Posterior cingulate gyrus (tissue), 11 donors: ENCODE results near the gene GALNT13.
A peak's percentile ranks its signal among the peaks of the same experiment; 100 is the strongest.

ENCODE experiments used
- DNase-seq, 10 donors: peaks; one replicate each; pipeline versions ENCODE4 v3.0.0 to v3.0.0-alpha.2; 2020 to 2021; ENCODE audit warnings: mixed read lengths in 3 of 10
- intact Hi-C: fragments of 100-400 bp; cut with DNase I; formaldehyde crosslinking; loops from one replicate; pipeline ENCODE4 v1.15.1; 2023

GALNT13 gene

DNA sequence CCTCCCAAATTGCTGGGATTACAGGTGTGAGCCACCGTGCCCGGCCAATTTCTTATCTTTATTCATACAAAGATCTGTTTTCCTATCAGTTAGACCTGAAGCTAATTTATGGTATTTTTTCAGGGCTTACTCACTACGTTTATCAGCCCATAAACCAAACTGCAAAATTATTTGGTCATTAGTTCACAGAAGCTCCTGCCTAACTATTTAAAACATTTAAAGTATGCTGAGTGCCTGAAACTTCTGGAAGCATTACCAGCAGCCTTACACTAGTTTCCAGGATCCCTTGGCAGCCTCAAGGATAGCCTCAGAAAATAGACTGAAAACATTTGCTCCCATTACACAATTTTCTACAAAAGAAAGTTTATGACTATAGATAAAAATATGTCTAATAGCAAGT lies 68.8 kb downstream of the GALNT13 start:
- intact Hi-C loops = no loop called here
- DNase-seq = no peak

DNA sequence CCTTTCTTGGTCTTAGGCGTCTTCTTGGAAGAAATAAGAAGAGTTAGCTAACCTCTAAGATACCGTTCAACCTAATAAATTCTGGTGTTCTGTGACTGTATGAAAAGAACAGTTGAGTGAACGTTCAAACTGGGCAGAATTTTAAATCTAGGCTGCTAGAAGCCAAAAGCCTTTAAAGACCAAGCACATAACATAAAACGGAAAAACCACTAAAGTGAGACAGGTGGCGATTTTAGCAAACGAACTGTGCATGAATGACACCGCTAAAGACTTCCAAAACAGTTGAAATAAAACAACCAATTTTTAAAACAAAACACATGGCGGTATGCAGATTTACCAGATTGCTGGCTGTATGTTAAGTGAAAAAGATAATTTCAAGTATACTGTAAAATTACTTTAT lies 73.1 kb downstream of the GALNT13 start:
- no peak for DNase-seq
- intact Hi-C loops = no loop called here

GRCh38 chr2:153946036-153946435 lies 74.3 kb downstream of the GALNT13 start:
- intact Hi-C loops = no loop called here
- DNase-seq = no peak

DNA sequence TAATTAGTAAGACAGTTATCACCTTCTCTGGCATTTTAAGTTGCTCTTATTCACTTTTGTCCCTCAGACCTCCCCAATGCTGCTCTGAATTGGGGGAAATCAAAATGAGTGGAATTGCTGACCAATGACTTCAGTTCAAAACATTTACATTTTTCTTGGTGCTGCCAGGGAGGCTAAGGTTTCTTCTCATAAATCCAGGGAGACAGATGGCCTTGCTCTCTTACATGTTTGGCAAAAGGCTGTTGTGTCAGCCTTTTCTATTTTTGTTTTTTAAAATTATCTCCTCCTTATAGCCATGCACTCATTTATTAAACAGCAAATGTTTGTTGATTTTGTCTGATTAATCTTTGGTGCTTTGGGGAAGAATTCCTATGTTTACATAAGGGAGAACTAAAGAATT lies 82.0 kb downstream of the GALNT13 start:
- intact Hi-C loops = no loop called here
- DNase-seq = no peak

DNA sequence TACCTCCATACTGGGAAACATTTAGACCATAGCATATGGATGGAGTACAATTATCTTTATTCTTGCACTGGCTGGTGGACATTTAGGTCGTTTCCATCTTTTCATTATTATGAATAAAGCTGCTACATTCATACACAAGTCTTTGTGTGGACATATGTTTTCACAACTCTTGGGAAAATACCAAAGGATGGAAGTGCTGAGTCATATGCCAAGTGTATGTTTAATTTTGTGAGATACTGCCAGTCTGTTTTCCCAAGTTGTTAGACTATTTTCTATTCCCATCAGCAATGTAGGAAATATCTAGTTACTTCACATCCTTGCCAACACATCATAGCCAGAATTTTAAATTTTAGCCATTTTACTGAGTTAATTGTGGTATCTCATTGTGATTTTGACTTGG lies 91.5 kb downstream of the GALNT13 start:
- DNase-seq = no peak
- intact Hi-C loops = no loop called here

DNA sequence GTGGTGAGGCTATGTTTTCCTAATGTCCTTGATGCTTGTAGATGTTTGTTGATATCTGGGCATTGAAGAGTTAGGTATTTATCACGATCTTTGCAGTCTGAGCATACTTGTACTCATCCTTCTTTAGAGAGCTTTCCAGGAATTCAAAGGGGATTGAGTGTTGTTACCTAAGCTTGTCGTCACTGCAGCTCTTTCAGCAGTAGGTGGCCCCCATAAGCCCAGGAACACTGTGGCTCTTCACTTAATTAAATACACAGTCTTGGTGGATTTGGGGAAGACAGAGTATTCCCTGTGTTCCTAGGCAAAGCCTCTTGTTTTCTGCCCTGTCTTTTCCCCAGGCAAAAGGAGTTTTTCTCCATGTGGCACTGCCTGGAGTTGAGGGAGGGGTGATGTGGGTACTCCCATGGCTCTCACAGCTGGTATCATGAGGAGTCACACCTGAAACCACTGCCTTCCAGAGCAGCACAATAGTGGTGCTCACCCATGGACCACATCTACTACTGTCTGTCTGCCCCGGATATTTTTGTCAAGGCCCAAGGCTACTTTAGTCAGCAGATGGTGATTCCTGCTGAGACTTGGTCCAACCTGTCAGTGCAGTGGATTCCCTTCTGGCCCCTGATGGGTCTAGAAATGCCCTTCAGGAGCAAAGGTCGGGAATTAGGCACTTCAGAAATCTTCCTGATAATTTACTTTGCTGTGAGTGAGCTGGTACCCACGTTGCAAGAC lies 95.7 kb downstream of the GALNT13 start:
- intact Hi-C loops = no loop called here
- DNase-seq = no peak

- no peak for DNase-seq
- intact Hi-C loops = no loop called here
Measured at GRCh38 chr2:153971250-153971649, 99.5 kb downstream of the GALNT13 start.

DNA sequence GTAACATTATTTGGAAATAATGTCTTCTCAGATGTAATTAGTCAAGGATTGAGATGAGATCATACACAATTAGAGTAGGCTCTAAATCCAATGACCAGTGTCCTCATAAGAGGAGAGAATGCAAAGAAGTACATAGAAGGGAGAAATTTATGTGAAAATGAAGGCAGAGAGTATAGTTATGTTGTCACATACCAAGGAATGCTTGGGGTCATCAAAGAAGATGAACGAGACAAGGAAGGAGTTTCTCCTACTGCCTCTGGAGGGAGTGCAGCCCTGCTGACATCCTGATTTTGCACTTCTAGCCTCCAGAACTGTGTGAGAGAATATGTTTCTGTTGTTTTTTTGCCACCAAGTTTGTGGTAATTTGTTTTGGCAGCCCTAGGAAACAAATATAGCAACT lies 100.1 kb downstream of the GALNT13 start:
- intact Hi-C loops = no loop called here
- no peak for DNase-seq

GRCh38 chr2:153972412-153972811 lies 100.7 kb downstream of the GALNT13 start:
- intact Hi-C loops = no loop called here
- DNase-seq = no peak

DNA sequence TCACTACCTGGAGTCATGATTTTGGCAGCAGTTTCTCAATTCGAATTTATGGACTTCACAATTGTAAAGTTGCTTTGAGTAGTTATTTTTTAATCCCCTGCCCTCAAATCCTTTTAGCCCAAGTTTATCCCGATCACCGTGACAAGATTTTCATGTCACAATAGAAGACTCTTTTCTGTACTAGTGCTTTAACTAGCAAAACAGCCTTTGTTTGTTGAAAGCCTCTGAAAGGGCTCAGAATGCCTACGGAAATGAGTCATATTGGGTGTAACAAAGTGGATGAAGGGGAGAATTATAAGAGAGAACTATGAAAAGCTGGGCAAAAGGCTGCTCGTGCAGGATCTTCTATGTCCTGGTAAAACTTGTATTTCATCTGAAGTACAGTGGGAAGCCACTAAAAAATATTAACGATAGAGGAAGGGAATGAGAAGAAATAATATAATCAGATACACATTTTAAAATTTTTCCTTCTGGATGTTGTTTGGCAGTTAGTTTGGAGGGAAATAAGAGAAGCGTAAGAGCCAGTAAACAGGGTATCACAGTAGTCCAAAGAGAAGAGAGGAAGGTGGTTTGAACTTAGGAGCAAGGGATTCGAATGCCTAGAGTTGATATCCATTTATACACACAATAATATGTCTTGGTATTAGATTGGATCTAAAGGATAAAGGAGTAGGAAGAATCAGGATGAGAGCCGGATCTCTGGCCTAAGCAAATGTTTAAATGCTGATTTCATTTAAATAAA lies 114.9 kb downstream of the GALNT13 start:
- intact Hi-C loops = no loop called here
- DNase-seq = no peak

DNA sequence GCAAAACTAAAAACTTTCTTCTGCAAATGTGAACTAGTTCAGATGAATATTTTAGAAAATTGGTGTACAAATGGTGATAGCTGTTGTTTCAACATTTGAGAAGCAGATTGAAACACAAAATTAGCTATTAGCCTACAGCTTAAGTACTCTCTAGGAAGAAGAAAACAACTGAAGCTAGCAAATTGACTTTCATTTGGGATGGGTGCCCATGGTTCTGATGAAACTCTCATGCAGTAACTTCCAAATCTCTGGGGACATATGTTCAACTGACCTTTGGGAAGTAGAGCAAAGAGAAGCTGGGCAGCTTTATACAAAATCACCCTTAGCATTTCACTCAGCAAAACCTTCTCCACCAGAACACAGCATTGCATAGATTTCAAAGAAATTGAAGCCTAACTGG lies 119.0 kb downstream of the GALNT13 start:
- no peak for DNase-seq
- intact Hi-C loops = no loop called here

GRCh38 chr2:154013514-154013913 lies 141.8 kb downstream of the GALNT13 start:
- peak in 2 of 10 donors; percentile 62 to 77 for DNase-seq
- intact Hi-C loops = no loop called here

DNA sequence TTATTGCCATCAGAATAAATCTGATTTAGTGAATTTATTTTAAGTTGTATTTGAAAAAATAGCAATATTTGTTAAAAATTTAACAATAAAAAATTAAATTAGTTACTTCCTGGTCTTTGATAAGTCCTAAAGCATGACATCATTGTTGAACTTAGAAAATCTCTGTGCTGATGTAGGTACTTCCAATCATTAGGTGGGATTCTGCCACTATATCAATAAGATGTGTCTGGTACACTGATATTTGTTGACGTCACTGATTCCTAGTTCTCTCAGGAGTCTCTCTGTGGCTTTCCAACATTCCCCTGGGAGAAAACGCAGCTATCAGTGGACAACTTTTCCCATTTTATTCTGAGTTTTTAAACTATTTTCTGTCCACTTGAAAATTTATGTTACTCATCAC lies 143.5 kb downstream of the GALNT13 start:
- intact Hi-C loops = no loop called here
- DNase-seq = no peak

- no peak for DNase-seq
Measured at GRCh38 chr2:154029504-154029903, 157.8 kb downstream of the GALNT13 start.

GRCh38 chr2:154032220-154032619 lies 160.5 kb downstream of the GALNT13 start:
- intact Hi-C loops = no loop called here
- no peak for DNase-seq

More at GRCh38 chr2:154029504-154029903, 157.8 kb downstream of the GALNT13 start:
- intact Hi-C loops = no loop called here

GRCh38 chr2:154046493-154046892 lies 174.8 kb downstream of the GALNT13 start:
- DNase-seq = no peak
- intact Hi-C loops = no loop called here

GRCh38 chr2:154048905-154049304 lies 177.2 kb downstream of the GALNT13 start:
- intact Hi-C loops = no loop called here
- DNase-seq = no peak

GRCh38 chr2:154049561-154049960 lies 177.8 kb downstream of the GALNT13 start:
- intact Hi-C loops = no loop called here
- DNase-seq = no peak

DNA sequence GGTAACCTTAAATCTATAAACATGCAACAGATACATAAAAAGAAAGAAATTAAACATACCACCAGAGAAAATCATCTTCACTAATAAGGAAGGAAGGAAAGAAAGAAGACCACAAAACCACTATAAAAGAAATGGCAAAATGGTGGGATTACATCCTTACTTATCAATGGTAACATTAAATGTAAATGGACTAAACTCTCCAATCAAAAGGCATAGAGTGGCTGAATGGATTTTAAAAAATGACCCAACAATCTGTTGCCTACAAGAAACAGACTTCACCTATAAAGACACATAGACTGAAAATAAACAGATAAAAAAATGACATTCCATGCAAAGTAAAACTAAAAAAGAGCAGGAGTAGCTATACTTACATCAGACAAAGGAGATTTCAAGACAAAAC lies 195.4 kb downstream of the GALNT13 start:
- DNase-seq = no peak
- intact Hi-C loops = no loop called here

GRCh38 chr2:154078926-154079325 lies 207.2 kb downstream of the GALNT13 start:
- intact Hi-C loops = no loop called here
- DNase-seq = no peak

GRCh38 chr2:154092571-154092970 lies 220.8 kb downstream of the GALNT13 start:
- no peak for DNase-seq
- intact Hi-C loops = no loop called here

- no peak for DNase-seq
- intact Hi-C loops = no loop called here
Measured at GRCh38 chr2:154093856-154094255, 222.1 kb downstream of the GALNT13 start.
